SU-DHL-6 (cell line): ENCODE measurements around the gene WDR90.

Experiments used
- H2AFZ ChIP-seq: fragments of 200-600 bp; sonication (generic); 2 replicates; pipeline ENCODE4 v1.6.1; 2014; ENCODE audit warnings: low read depth, mild to moderate bottlenecking, moderate library complexity, mixed read lengths, antibody characterized with exemption, low read length; ENCODE audit not compliant: severe bottlenecking
- H3F3A ChIP-seq: fragments of 200-600 bp; shearing (Covaris generic); 2 replicates; pipeline ENCODE4 v1.6.0; 2016; ENCODE audit warnings: antibody characterized with exemption, mild to moderate bottlenecking; ENCODE audit not compliant: insufficient read depth
- H3K27ac ChIP-seq: fragments of 200-600 bp; sonication (generic); 2 replicates; pipeline ENCODE4 v1.5.1; 2016; ENCODE audit warnings: low read depth, mild to moderate bottlenecking, low read length, moderate library complexity, mixed read lengths
- H3K27me3 ChIP-seq: fragments of 200-600 bp; sonication (generic), shearing (Covaris generic); 2 replicates; pipeline ENCODE4 v1.6.0; 2014; ENCODE audit warnings: mild to moderate bottlenecking, low read length
- H3K36me3 ChIP-seq: fragments of 200-600 bp; sonication (generic); 2 replicates; pipeline ENCODE4 v1.6.1; 2014; ENCODE audit warnings: mild to moderate bottlenecking, low read length, mixed read lengths
- H3K4me2 ChIP-seq: fragments of 300-600, 200-600 bp; shearing (Covaris generic), sonication (generic); 2 replicates; pipeline ENCODE4 v1.6.0; 2014; ENCODE audit warnings: low read length, low read depth, mild to moderate bottlenecking; ENCODE audit not compliant: poor library complexity, severe bottlenecking
- H3K4me3 ChIP-seq: fragments of 200-600 bp; sonication (generic); 2 replicates; pipeline ENCODE4 v1.5.1; 2014; ENCODE audit warnings: antibody characterized with exemption, low read length, mild to moderate bottlenecking, mixed read lengths; ENCODE audit not compliant: insufficient read depth, poor library complexity, severe bottlenecking
- H3K79me2 ChIP-seq: fragments of 200-600 bp; sonication (generic); 2 replicates; pipeline ENCODE4 v1.6.1; 2014; ENCODE audit warnings: mild to moderate bottlenecking, low read length, moderate library complexity; ENCODE audit not compliant: insufficient read depth
- H3K9ac ChIP-seq: fragments of 200-600 bp; sonication (generic); 2 replicates; pipeline ENCODE4 v1.7.0; 2014; ENCODE audit warnings: mild to moderate bottlenecking, low read length
- H3K9me2 ChIP-seq: fragments of 200-600 bp; sonication (generic); replicated peaks from 2 replicates; pipeline ENCODE4 v1.6.1; 2014; ENCODE audit warnings: low read length; ENCODE audit not compliant: insufficient read depth
- H3K9me3 ChIP-seq: fragments of 200-600 bp; sonication (generic); 2 replicates; pipeline ENCODE4 v1.6.1; 2014; ENCODE audit warnings: low read length, mixed read lengths; ENCODE audit not compliant: insufficient read depth
- H4K20me1 ChIP-seq: fragments of 200-600 bp; sonication (generic); 2 replicates; pipeline ENCODE4 v1.6.1; 2014; ENCODE audit warnings: low read depth, mild to moderate bottlenecking, antibody characterized with exemption, low read length, moderate library complexity, mixed read lengths
- CTCF ChIP-seq: fragments of 200-600 bp; sonication (generic); IDR thresholded peaks from one replicate; pipeline ENCODE4 v1.5.1; 2017; ENCODE audit warnings: antibody characterized with exemption, mild to moderate bottlenecking, low read length, moderate library complexity; ENCODE audit not compliant: insufficient read depth, poor library complexity, severe bottlenecking
- EZH2phosphoT487 ChIP-seq: fragments of 200-600 bp; sonication (generic), shearing (Covaris generic); conservative IDR thresholded peaks from 2 replicates; pipeline ENCODE4 v1.6.1; 2018; ENCODE audit warnings: mild to moderate bottlenecking, antibody characterized with exemption, low read length, moderate library complexity, mixed read lengths

Gene WDR90

GRCh38 chr16:641326-642188 lies 7.6 kb upstream of the WDR90 start, which contains the start of gene MCRIP2:
Gene MCRIP2, plus strand, starts transcription at chr16:641828. Its CDS starts 164 bp downstream, at chr16:641992.
- Histone ChIP-seq H3K36me3 (no peaks in the 10 kb centered on the region), H3K9me3 (no peaks in the 10 kb centered on the region), H3F3A (peaks cover 26% of the 10 kb centered on the region), H3K79me2 (peaks cover 13% of the 10 kb centered on the region), H4K20me1 (no peaks in the 10 kb centered on the region), H3K9me2 (no peaks in the 10 kb centered on the region), H2AFZ (peak within 1 kb of the TSS; percentile 35), H3K4me3 (peak within 1 kb of the TSS; percentile 80), H3K9ac (peak within 1 kb of the TSS; percentile 70), H3K4me2 (peak within 1 kb of the TSS; percentile 65), H3K27ac (peak within 1 kb of the TSS; percentile 74), H3K27me3 (no peaks in the 10 kb centered on the region)
- TF ChIP-seq CTCF (no peak), EZH2phosphoT487 (no peak)

- Histone ChIP-seq H3K4me3 (peak overlapping the region; percentile 80), H3K79me2 (peaks cover 13% of the 10 kb centered on the region), H3K27me3 (no peaks in the 10 kb centered on the region), H2AFZ (no peak overlapping the region), H4K20me1 (no peaks in the 10 kb centered on the region), H3K9ac (peak overlapping the region; percentile 70), H3K4me2 (peak overlapping the region; percentile 65), H3K27ac (peak overlapping the region; percentile 74), H3K9me3 (no peaks in the 10 kb centered on the region), H3K9me2 (no peaks in the 10 kb centered on the region), H3F3A (peaks cover 26% of the 10 kb centered on the region), H3K36me3 (no peaks in the 10 kb centered on the region)
- TF ChIP-seq EZH2phosphoT487 (no peak), CTCF (no peak)
Measured at GRCh38 chr16:642189-643049, 6.7 kb upstream of the WDR90 start.

GRCh38 chr16:643050-643368 lies 6.2 kb upstream of the WDR90 start:
- Histone ChIP-seq H2AFZ (no peak overlapping the region), H3K9me2 (no peaks in the 10 kb centered on the region), H3K4me3 (peak overlapping the region; percentile 80), H3K79me2 (peaks cover 13% of the 10 kb centered on the region), H3K4me2 (peak overlapping the region; percentile 65), H3K36me3 (no peaks in the 10 kb centered on the region), H3K9me3 (no peaks in the 10 kb centered on the region), H3K9ac (peak overlapping the region; percentile 70), H4K20me1 (no peaks in the 10 kb centered on the region), H3F3A (peaks cover 27% of the 10 kb centered on the region), H3K27me3 (no peaks in the 10 kb centered on the region), H3K27ac (peak overlapping the region; percentile 74)
- no peak for TF ChIP-seq EZH2phosphoT487
- no peak for TF ChIP-seq CTCF
